Gastrocnemius medialis (tissue), 4 donors: ENCODE results near the gene RANBP10.

ENCODE experiments used
- CTCF ChIP-seq, 5 experiments: fragments of 450-650 bp in 3 of 5; fragments of 200-600 bp in 2 of 5; sonication (generic) in 2 of 5; IDR thresholded peaks in 4 of 5; conservative IDR thresholded peaks in 1 of 5; 1 replicate in 4 of 5; 2 replicates in 1 of 5; pipeline ENCODE4 v1.5.1; 2016 to 2019; ENCODE audit warnings: antibody characterized with exemption in 5 of 5, mild to moderate bottlenecking in 3 of 5, moderate library complexity in 3 of 5
- POLR2A ChIP-seq, 2 donors: fragments of 450-650 bp; IDR thresholded peaks; one replicate each; pipeline ENCODE4 v1.6.1; 2017; ENCODE audit warnings: antibody characterized with exemption in 2 of 2, mild to moderate bottlenecking in 2 of 2, moderate library complexity in 2 of 2

GRCh38 chr16:67703626-67704025 is 102.7 kb downstream of the RANBP10 start:
- TF ChIP-seq CTCF (IDR thresholded peaks at IDR 0.05 in 4 of 5, conservative IDR thresholded peaks at IDR 0.05 in 1 of 5), result no peak
- TF ChIP-seq POLR2A (IDR thresholded peaks at IDR 0.05), result no peak
